Islet of Langerhans (tissue), 1 donor: Measurements from ENCODE around the gene IER2.

Source experiments
- FAIRE-seq: peaks from one replicate; lab custom pipeline; 2011; peaks lifted over from hg19 to GRCh38; lab: Jason Lieb, UNC

IER2 gene

GRCh38 chr19:13150187-13150930 lies at the start of gene IER2, which contains the start of gene STX10:
Gene IER2, plus strand, starts transcription at chr19:13150411. Its CDS starts 2,776 bp downstream, at chr19:13153187.
Gene STX10, minus strand, starts transcription at chr19:13150375. Its CDS starts 202 bp downstream, at chr19:13150173.
- FAIRE-seq, result no peak

- FAIRE-seq, result no peak
Measured at GRCh38 chr19:13100841-13101589, 49.2 kb upstream of the IER2 start.

- FAIRE-seq, result no peak
Measured at GRCh38 chr19:13101590-13102415, 48.4 kb upstream of the IER2 start.

GRCh38 chr19:13102416-13102665 lies 47.9 kb upstream of the IER2 start:
- no peak for FAIRE-seq

GRCh38 chr19:13102666-13103580 lies 47.3 kb upstream of the IER2 start, which contains the start of gene LYL1:
Gene LYL1, minus strand, starts transcription at chr19:13102858. Its CDS starts 1,687 bp downstream, at chr19:13101171.
- no peak for FAIRE-seq

- no peak for FAIRE-seq
Measured at GRCh38 chr19:13103581-13104359, 46.4 kb upstream of the IER2 start.

GRCh38 chr19:13104360-13104847 lies 45.8 kb upstream of the IER2 start:
- FAIRE-seq, result no peak

GRCh38 chr19:13104848-13105711 lies 45.1 kb upstream of the IER2 start:
- no peak for FAIRE-seq

GRCh38 chr19:13109361-13110098 lies 40.7 kb upstream of the IER2 start:
- no peak for FAIRE-seq

- FAIRE-seq, result no peak
Measured at GRCh38 chr19:13110099-13110610, 40.1 kb upstream of the IER2 start.

GRCh38 chr19:13112555-13112954 lies 37.7 kb upstream of the IER2 start:
- no peak for FAIRE-seq

GRCh38 chr19:13115936-13116281 lies 34.3 kb upstream of the IER2 start:
- FAIRE-seq, result no peak

- no peak for FAIRE-seq
Measured at GRCh38 chr19:13116282-13117175, 33.7 kb upstream of the IER2 start, which contains the start of gene TRMT1. Gene TRMT1, minus strand, starts transcription at chr19:13116740. Its CDS starts 341 bp downstream, at chr19:13116399.

GRCh38 chr19:13117176-13117771 lies 32.9 kb upstream of the IER2 start:
- no peak for FAIRE-seq

GRCh38 chr19:13117772-13118423 lies 32.3 kb upstream of the IER2 start, which contains the start of gene NACC1:
Gene NACC1, plus strand, starts transcription at chr19:13118264. Its CDS starts 16,944 bp downstream, at chr19:13135208.
- FAIRE-seq, result no peak

GRCh38 chr19:13118424-13119193 lies 31.6 kb upstream of the IER2 start:
- FAIRE-seq, result no peak
